Measurements from ENCODE around the gene ACTRT2.

Gene ACTRT2

GRCh38 chr1:3016641-3017439, 4.4 kb upstream of the ACTRT2 start:
- Histone ChIP-seq H3K4me2 (no peak overlapping the region), H3K4me3 (IDR thresholded peaks at IDR 0.05; ENCODE audit: insufficient read depth, low read depth, low read length) (no peak overlapping the region), H3K9ac (no peak overlapping the region), H3K27ac (no peak overlapping the region), H4K20me1 (ENCODE audit: insufficient read depth) (no peaks in the 10 kb centered on the region), H3K4me1 (ENCODE audit: low read depth, poor library complexity, severe bottlenecking) (no peaks in the 10 kb centered on the region), H3K79me2 (ENCODE audit: insufficient read depth, low read depth) (no peaks in the 10 kb centered on the region), H3K36me3 (ENCODE audit: insufficient read depth) (no peaks in the 10 kb centered on the region), H2AFZ (ENCODE audit: low read depth) (no peak overlapping the region), H3K27me3 (ENCODE audit: insufficient read depth, low read depth) (peaks cover 43% of the 10 kb centered on the region)
- no peak for TF ChIP-seq CTCF (conservative IDR thresholded peaks at IDR 0.05; ENCODE audit: low read depth, low read length)

- Histone ChIP-seq H3K27me3 (ENCODE audit: insufficient read depth, low read depth) (peaks cover 44% of the 10 kb centered on the region), H3K4me3 (IDR thresholded peaks at IDR 0.05; ENCODE audit: insufficient read depth, low read depth, low read length) (no peak overlapping the region), H3K27ac (no peak overlapping the region), H2AFZ (ENCODE audit: low read depth) (no peak overlapping the region), H3K79me2 (ENCODE audit: insufficient read depth, low read depth) (no peaks in the 10 kb centered on the region), H3K4me2 (no peak overlapping the region), H4K20me1 (ENCODE audit: insufficient read depth) (no peaks in the 10 kb centered on the region), H3K9ac (no peak overlapping the region), H3K4me1 (ENCODE audit: low read depth, poor library complexity, severe bottlenecking) (no peaks in the 10 kb centered on the region), H3K36me3 (ENCODE audit: insufficient read depth) (no peaks in the 10 kb centered on the region)
- TF ChIP-seq CTCF (conservative IDR thresholded peaks at IDR 0.05; ENCODE audit: low read depth, low read length) = no peak
Observed at GRCh38 chr1:3017440-3018050, 3.7 kb upstream of the ACTRT2 start.

- no peaks in the 10 kb centered on the region for H3K36me3 ChIP-seq (ENCODE audit: insufficient read depth)
- no peak overlapping the region for H3K4me2 ChIP-seq
- no peak overlapping the region for H3K4me3 ChIP-seq (IDR thresholded peaks at IDR 0.05; ENCODE audit: insufficient read depth, low read depth, low read length)
- no peaks in the 10 kb centered on the region for H3K79me2 ChIP-seq (ENCODE audit: insufficient read depth, low read depth)
- H3K27me3 ChIP-seq (ENCODE audit: insufficient read depth, low read depth) = peaks cover 49% of the 10 kb centered on the region
- H3K27ac ChIP-seq = no peak overlapping the region
- no peaks in the 10 kb centered on the region for H3K4me1 ChIP-seq (ENCODE audit: low read depth, poor library complexity, severe bottlenecking)
- H3K9ac ChIP-seq = no peak overlapping the region
- no peaks in the 10 kb centered on the region for H4K20me1 ChIP-seq (ENCODE audit: insufficient read depth)
- H2AFZ ChIP-seq (ENCODE audit: low read depth) = no peak overlapping the region
- no peak for TF ChIP-seq CTCF (conservative IDR thresholded peaks at IDR 0.05; ENCODE audit: low read depth, low read length)
Observed at GRCh38 chr1:3018051-3018471, 3.2 kb upstream of the ACTRT2 start.

GRCh38 chr1:3018576-3018975, 2.7 kb upstream of the ACTRT2 start:
- H3K4me1 ChIP-seq (ENCODE audit: low read depth, poor library complexity, severe bottlenecking) = no peaks in the 10 kb centered on the region
- H3K4me2 ChIP-seq = no peak overlapping the region
- no peak for TF ChIP-seq CTCF (conservative IDR thresholded peaks at IDR 0.05; ENCODE audit: low read depth, low read length)
- H3K79me2 ChIP-seq (ENCODE audit: insufficient read depth, low read depth) = no peaks in the 10 kb centered on the region
- no peak overlapping the region for H2AFZ ChIP-seq (ENCODE audit: low read depth)
- H3K27ac ChIP-seq = no peak overlapping the region
- H3K9ac ChIP-seq = no peak overlapping the region
- H3K36me3 ChIP-seq (ENCODE audit: insufficient read depth) = no peaks in the 10 kb centered on the region
- H3K27me3 ChIP-seq (ENCODE audit: insufficient read depth, low read depth) = peaks cover 49% of the 10 kb centered on the region
- H4K20me1 ChIP-seq (ENCODE audit: insufficient read depth) = no peaks in the 10 kb centered on the region
- no peak overlapping the region for H3K4me3 ChIP-seq (IDR thresholded peaks at IDR 0.05; ENCODE audit: insufficient read depth, low read depth, low read length)

Data from KMS-11 (cell line).